HUES64 (cell line): Measurements from ENCODE around the gene RFX4.
"Not testable (repeated sequence)": the region's sequence is repeated elsewhere in the genome, so short reads cannot be mapped to it uniquely, and the experiment has no call there.

Experiments
- H3K27ac ChIP-seq: 2 replicates; pipeline ENCODE4 v1.7.0; 2013; ENCODE audit warnings: low read depth, low read length, inconsistent platforms
- H3K27me3 ChIP-seq: 2 replicates; pipeline ENCODE4 v1.6.1; 2013; ENCODE audit warnings: mild to moderate bottlenecking, low read length; ENCODE audit not compliant: insufficient read depth
- H3K36me3 ChIP-seq: 2 replicates; pipeline ENCODE4 v1.6.1; 2013; ENCODE audit warnings: mild to moderate bottlenecking, low read length; ENCODE audit not compliant: insufficient read depth
- H3K4me1 ChIP-seq: 2 replicates; pipeline ENCODE4 v1.6.1; 2013; ENCODE audit warnings: mild to moderate bottlenecking, low read length, moderate library complexity; ENCODE audit not compliant: insufficient read depth
- H3K4me3 ChIP-seq: 2 replicates; pipeline ENCODE4 v1.5.1; 2013; ENCODE audit warnings: mild to moderate bottlenecking, low read length, moderate library complexity
- H3K9ac ChIP-seq: 2 replicates; pipeline ENCODE4 v1.6.1; 2013; ENCODE audit warnings: mild to moderate bottlenecking, low read depth, low read length
- H3K9me3 ChIP-seq: 2 replicates; pipeline ENCODE4 v1.6.1; 2013; ENCODE audit warnings: low read depth, low read length; ENCODE audit not compliant: insufficient read depth
- WGBS: fragments of 150-250, 120-280 bp; methylation state at CpG from one replicate; pipeline ENCODE4 v1.1.7; 2013; ENCODE audit warnings: missing lambda C conversion rate; 5-methylcytosine and 5-hydroxymethylcytosine counted together

The RFX4 gene

DNA sequence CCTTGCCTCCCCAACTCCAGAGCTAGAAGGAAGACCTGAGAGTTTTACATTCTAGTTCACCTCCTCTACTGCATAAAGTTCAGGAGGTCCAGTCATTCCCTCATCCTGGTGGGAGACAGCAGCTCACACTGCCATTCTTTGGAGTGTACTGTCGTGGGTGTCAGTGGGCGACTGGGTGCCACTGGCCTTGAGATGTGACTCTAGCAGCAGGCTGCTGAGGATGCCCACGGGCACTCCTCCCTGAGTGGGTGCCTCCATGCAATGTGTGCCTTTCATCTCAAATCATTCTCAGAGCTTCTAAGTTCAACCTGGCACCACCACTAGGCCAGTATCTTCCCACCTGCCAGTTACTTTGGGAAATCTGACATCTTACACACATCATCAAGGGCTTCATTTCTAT, 12.5 kb downstream of the RFX4 start:
- Histone ChIP-seq H3K36me3 (no peaks in the 10 kb centered on the region), H3K9me3 (no peaks in the 10 kb centered on the region), H3K4me3 (no peak overlapping the region), H3K27ac (no peak overlapping the region), H3K27me3 (peaks cover 74% of the 10 kb centered on the region), H3K9ac (no peak overlapping the region), H3K4me1 (peaks cover 3% of the 10 kb centered on the region; the same call in 1 of the 2 replicates)
- 90% methylated on average over 3 of the region's 3 CpGs for WGBS

DNA sequence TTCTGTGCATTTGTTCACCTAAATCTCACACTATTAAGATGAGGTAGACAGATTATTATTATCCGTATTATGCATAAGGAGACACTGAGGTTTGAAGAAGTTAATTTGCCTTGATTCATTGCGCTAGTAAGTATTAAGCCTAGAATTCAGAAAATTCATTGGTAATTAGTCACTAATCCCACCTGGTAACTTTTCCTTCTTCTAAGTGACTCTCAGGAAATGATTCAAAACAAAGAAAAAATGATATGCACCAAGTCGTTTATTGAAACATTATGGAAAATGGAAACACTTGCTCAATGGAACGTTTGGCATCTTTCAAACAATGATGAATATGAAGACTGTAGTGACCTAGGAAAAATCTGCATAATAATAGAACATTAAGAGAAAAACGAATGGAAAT, 15.2 kb downstream of the RFX4 start:
- no peaks in the 10 kb centered on the region for H3K9me3 ChIP-seq
- peaks cover 47% of the 10 kb centered on the region for H3K27me3 ChIP-seq
- peaks cover 14% of the 10 kb centered on the region; the same call in 1 of the 2 replicates for H3K4me1 ChIP-seq
- H3K27ac ChIP-seq: no peak overlapping the region
- 74% methylated on average over 5 of the region's 5 CpGs for WGBS
- no peak overlapping the region for H3K4me3 ChIP-seq
- H3K36me3 ChIP-seq: no peaks in the 10 kb centered on the region
- H3K9ac ChIP-seq: no peak overlapping the region

DNA sequence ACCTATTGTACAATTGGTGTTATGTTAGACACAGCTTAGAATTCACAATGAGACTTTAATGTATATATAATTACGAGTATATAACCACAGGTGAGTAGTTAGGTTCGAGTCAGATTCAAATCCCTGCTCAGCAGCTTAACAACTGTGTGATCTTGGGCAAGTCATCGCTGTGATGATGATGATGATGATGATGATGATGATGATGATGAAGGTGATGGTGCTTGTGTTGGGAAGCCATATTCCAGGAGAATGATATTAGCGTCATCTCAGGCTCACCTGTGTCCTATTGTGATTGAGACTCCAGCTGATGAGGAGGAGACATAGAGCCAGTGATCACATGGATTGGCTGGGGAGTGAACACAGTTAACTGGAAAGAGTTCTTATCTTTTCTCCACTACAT, 16.5 kb downstream of the RFX4 start:
- 93% methylated on average over 4 of the region's 4 CpGs for WGBS
- H3K9me3 ChIP-seq: no peaks in the 10 kb centered on the region
- H3K9ac ChIP-seq: no peak overlapping the region
- H3K27me3 ChIP-seq: peaks cover 34% of the 10 kb centered on the region
- no peak overlapping the region for H3K4me3 ChIP-seq
- no peaks in the 10 kb centered on the region for H3K36me3 ChIP-seq
- H3K27ac ChIP-seq: no peak overlapping the region
- H3K4me1 ChIP-seq: peaks cover 14% of the 10 kb centered on the region; the same call in 1 of the 2 replicates

DNA sequence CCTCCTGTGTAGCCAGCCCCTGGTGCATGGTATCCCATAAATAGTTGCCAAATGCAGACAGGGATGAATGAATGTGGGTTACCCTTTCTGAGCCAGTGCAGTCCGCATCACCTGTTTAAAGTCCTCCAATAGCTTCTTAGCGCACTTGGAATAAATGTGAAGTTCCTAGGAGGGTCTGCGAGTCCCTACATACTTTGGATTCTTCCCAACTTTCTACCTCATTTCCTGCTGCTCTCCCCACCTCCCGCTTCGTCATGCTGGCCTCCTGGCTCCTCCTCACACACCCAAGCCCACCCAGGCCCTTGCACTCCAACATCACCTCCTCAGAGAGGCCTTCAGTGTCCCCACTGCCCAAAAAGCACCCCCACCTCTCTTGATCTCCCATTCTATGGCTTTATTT, 17.7 kb downstream of the RFX4 start:
- H3K9ac ChIP-seq: no peak overlapping the region
- H3K4me3 ChIP-seq: no peak overlapping the region

DNA sequence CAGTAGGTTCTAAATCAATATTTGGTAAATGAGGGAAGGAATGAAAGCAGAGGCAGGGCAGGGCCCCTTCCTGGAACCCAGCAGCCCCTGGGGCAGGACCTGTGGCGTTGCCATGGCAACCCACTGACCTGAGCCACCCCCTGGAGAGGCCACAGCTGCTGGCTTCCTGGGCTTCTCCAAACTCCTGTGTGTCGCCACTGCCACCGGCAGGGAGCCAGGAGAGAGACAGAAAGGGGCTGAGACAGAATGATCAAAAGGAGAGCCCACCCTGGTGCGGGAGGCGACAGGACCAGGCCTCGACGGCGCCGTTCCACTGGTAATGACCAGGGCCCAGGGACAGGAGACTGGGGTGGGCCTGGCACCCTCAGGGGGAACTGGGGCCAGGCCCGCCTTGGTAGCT, 18.2 kb downstream of the RFX4 start:
- H3K4me1 ChIP-seq: peaks cover 14% of the 10 kb centered on the region; the same call in 1 of the 2 replicates
- no peak overlapping the region for H3K4me3 ChIP-seq
- H3K36me3 ChIP-seq: no peaks in the 10 kb centered on the region
- H3K27ac ChIP-seq: no peak overlapping the region
- no peak overlapping the region for H3K9ac ChIP-seq
- H3K9me3 ChIP-seq: no peaks in the 10 kb centered on the region
- WGBS: 65% methylated on average over 10 of the region's 10 CpGs
- peaks cover 16% of the 10 kb centered on the region for H3K27me3 ChIP-seq

More for the DNA sequence above, 17.7 kb downstream of the RFX4 start:
- Histone ChIP-seq H3K27ac (no peak overlapping the region), H3K36me3 (no peaks in the 10 kb centered on the region), H3K9me3 (no peaks in the 10 kb centered on the region), H3K4me1 (peaks cover 14% of the 10 kb centered on the region; the same call in 1 of the 2 replicates), H3K27me3 (peaks cover 22% of the 10 kb centered on the region)
- 84% methylated on average over 5 of the region's 5 CpGs for WGBS

DNA sequence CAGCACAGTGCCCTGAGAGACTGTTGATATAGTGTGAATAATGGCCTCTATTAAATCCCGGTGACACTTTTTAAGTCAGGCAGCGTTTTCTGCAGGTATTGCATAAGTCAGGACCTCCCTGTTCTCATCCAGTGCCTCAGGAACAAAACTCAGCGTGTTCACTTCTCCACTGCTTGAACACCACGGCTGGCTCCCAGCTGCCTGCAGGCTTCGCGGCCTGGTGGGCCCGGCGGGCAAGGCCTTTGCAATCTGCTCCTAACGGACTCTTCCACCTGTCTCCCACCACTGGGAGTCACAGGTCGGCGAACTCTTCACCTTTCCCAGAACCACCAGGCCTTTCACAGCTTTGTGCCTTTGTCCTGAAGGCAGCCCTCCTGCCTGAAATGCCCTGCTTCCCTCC, 18.7 kb downstream of the RFX4 start:
- 86% methylated on average over 11 of the region's 11 CpGs for WGBS
- no peak overlapping the region for H3K4me3 ChIP-seq
- no peak overlapping the region for H3K9ac ChIP-seq
- H3K27me3 ChIP-seq: peaks cover 13% of the 10 kb centered on the region; the same call in 1 of the 2 replicates
- no peaks in the 10 kb centered on the region for H3K9me3 ChIP-seq
- no peaks in the 10 kb centered on the region for H3K36me3 ChIP-seq
- H3K4me1 ChIP-seq: peaks cover 14% of the 10 kb centered on the region; the same call in 1 of the 2 replicates
- H3K27ac ChIP-seq: no peak overlapping the region

DNA sequence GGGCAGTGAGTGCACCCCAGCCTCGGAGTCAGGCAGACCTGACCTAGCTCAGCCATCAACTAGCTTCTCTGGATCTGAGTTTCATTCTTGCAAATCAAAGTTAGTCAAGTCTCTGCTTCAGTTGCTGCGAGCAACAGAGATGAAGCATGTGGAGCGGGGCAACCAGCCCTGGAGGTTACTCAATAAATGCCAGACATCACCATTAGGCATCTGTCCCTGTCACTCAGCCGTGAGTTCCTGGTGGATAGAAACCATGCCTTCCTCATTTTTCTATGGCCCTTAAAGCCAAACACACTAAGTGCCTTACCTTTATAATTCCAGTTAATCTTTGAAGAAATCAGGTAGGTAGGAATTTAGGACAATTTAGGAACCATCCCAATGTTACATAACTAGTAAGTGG, 19.3 kb downstream of the RFX4 start:
- Histone ChIP-seq H3K9ac (no peak overlapping the region), H3K9me3 (no peaks in the 10 kb centered on the region), H3K27ac (no peak overlapping the region), H3K27me3 (peaks cover 10% of the 10 kb centered on the region; the same call in 1 of the 2 replicates), H3K4me1 (peaks cover 14% of the 10 kb centered on the region; the same call in 1 of the 2 replicates), H3K36me3 (no peaks in the 10 kb centered on the region), H3K4me3 (no peak overlapping the region)
- 95% methylated on average over 4 of the region's 4 CpGs for WGBS

DNA sequence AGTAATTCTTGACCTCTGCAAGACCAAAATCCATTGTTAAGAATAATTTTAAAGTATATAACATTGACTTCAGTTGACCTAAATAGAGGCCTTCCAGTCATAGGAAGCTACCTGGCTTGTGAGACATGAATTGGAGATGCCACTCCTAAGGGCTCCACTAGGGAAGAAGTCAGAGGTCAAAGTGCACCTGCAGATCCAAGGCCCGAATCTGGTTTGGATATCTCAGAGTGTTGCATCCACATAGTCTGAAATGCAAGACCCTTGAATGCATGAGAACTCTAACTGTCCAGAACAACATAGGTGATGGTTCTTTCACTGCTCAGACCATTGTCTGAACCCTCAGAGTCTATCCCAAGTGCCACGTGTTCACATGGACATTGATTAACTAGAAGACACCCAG, 22.4 kb downstream of the RFX4 start:
- H3K9me3 ChIP-seq: peaks cover 5% of the 10 kb centered on the region
- H3K4me1 ChIP-seq: peaks cover 11% of the 10 kb centered on the region; the same call in 1 of the 2 replicates
- no peaks in the 10 kb centered on the region for H3K27me3 ChIP-seq
- H3K27ac ChIP-seq: no peak overlapping the region
- 94% methylated on average over 2 of the region's 2 CpGs for WGBS
- H3K36me3 ChIP-seq: no peaks in the 10 kb centered on the region
- H3K4me3 ChIP-seq: no peak overlapping the region
- H3K9ac ChIP-seq: no peak overlapping the region

DNA sequence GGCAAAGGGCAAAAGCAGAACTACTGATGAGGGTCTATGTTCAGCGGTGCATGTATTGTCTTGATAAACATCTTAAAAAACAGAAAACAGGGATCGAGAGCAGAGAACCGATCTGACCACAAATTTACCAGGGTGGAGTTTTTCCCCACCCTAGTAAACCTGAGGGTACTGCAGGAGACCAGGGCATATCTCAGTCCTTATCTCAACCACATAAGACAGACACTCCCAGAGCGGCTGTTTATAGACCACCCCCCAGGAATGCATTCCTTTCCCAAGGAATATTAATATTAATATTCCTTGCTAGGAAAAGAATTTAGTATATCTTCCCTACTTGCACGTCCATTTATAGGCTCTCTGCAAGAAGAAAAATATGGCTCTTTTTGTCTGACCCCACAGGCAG, 37.8 kb downstream of the RFX4 start:
- H3K9me3 ChIP-seq: peaks cover 29% of the 10 kb centered on the region
- WGBS: 84% methylated on average over 4 of the region's 5 CpGs

DNA sequence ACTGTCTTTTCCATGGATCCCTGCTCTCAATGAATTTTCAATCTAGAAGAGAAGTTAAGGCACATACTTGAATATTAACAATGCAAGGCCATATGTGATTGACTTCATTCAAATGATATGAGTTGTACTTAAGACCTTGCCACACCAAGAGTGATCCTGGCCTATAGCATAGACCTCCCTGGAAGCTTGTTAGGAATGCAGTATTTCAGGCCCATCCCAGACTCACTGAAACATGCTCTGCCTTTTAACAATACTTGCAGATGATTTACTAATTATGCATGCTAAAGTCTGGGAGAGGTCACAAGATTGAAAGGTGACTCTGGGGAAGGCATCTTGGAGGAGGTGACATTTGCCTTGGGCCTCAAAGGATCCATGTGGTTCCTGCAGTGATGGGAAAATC, 43.2 kb downstream of the RFX4 start:
- no peaks in the 10 kb centered on the region for H3K36me3 ChIP-seq
- H3K27ac ChIP-seq: no peak overlapping the region
- H3K4me1 ChIP-seq: no peaks in the 10 kb centered on the region
- H3K9me3 ChIP-seq: peaks cover 9% of the 10 kb centered on the region
- H3K4me3 ChIP-seq: no peak overlapping the region
- no peak overlapping the region for H3K9ac ChIP-seq
- no peaks in the 10 kb centered on the region for H3K27me3 ChIP-seq

More for the DNA sequence above, 37.8 kb downstream of the RFX4 start:
- not testable (repeated sequence) for H3K27me3 ChIP-seq, H3K4me3 ChIP-seq, H3K4me1 ChIP-seq, H3K27ac ChIP-seq, H3K36me3 ChIP-seq, H3K9ac ChIP-seq

DNA sequence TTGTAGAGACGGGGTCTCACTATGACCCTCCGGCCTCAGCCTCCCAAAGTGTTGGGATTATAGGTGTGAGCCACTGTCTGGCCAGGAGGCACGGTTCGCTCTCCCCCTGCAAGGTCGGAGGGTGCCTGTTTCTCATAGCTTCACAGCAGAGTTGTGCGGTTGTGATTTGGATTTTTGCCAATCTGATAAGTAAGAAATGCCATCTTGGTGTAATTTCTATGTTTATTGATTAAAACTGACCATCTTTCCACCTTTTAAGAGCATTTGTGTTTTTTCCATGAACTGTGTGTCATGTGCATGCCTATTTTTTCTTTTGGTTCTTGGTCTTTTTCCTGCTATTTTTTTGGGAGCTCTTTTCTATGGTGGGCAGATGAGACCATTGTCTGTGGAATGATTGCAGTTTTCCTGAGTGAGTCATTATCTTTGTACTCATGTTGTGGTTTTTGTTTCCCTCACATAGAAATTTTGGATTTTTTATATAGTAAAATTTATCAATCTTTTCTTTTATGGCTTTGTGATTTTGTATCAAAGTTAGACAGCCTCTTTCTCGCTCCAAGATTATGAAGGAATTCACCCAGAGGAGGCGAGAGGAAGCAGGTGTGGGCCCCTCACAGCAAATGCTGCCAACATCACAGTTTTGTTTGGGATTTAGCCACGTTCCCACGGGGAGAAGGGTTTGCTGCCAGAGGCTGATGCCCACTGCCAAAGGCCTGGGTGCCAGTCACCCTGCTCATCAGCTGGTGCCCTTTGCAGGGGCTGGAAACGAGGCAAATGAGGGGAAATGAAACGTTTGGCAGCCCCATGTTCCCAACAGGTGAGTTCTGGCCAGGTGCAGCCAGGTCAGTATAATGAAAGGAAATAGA, 47.2 kb downstream of the RFX4 start:
- 90% methylated on average over 12 of the region's 12 CpGs for WGBS
- H3K36me3 ChIP-seq: no peaks in the 10 kb centered on the region

More for the DNA sequence above, 47.2 kb downstream of the RFX4 start:
- no peak overlapping the region for H3K4me3 ChIP-seq
- H3K27me3 ChIP-seq: no peaks in the 10 kb centered on the region
- no peak overlapping the region for H3K9ac ChIP-seq
- H3K27ac ChIP-seq: no peak overlapping the region
- H3K9me3 ChIP-seq: no peaks in the 10 kb centered on the region
- no peaks in the 10 kb centered on the region for H3K4me1 ChIP-seq
